ENCODE data around the gene SCUBE3. TPM values are rescaled to one million over a fixed set of nuclear protein-coding genes. Genes with fewer than 3 reads are reported as not detected.

SCUBE3 gene
- total and polyA plus RNA-seq, 9 of the 15 experiments (the other 6 are each of a cell fraction or from before 2014, with no cell fraction given), result 0.01 to 0.11 TPM; not detected in 7

GRCh38 chr6:35297601-35298481, 84.1 kb downstream of the SCUBE3 start, which contains the start of gene DEF6 (continued):
- peak; percentile 100 for TF ChIP-seq ETV1 (tag; conservative IDR thresholded peaks at IDR 0.05; ENCODE audit: low read depth)
- no peak for TF ChIP-seq ZNF507 (tag; conservative IDR thresholded peaks at IDR 0.05)
- no peak for TF ChIP-seq NELFE (IDR thresholded peaks at IDR 0.05; ENCODE audit: insufficient read depth, insufficient read length)
- no peak for TF ChIP-seq CBX1 (IDR thresholded peaks at IDR 0.05; ENCODE audit: low read depth)
- no peak for TF ChIP-seq KLF6 (CRISPR knock-in tag; IDR thresholded peaks at IDR 0.05; ENCODE audit: borderline replicate concordance)
- peak; percentile 79; the same call in 1 of the 2 replicates for TF ChIP-seq MYNN (IDR thresholded peaks at IDR 0.05)
- TF ChIP-seq MYNN (CRISPR knock-in tag; IDR thresholded peaks at IDR 0.05), result no peak
- TF ChIP-seq NCOR1 (IDR thresholded peaks at IDR 0.05), result no peak; the same call in 1 of the 2 replicates
- TF ChIP-seq CGGBP1 (CRISPR knock-in tag; IDR thresholded peaks at IDR 0.05), result no peak; the same call in 1 of the 2 replicates
- peak; percentile 18 for TF ChIP-seq POU5F1 (IDR thresholded peaks at IDR 0.05; ENCODE audit: borderline replicate concordance, low read depth, low read length, partially characterized antibody)
- peak; percentile 95 for TF ChIP-seq ETS1 (conservative IDR thresholded peaks at IDR 0.05; ENCODE audit: control insufficient read depth, low read depth, low read length)
- TF ChIP-seq MYBL2 (IDR thresholded peaks at IDR 0.05; ENCODE audit: low read depth), result 0 out of 2 replicates have a peak, but pooled peaks have one; percentile 15
- no peak for TF ChIP-seq MYBL2 (CRISPR knock-in tag; IDR thresholded peaks at IDR 0.05; ENCODE audit: borderline replicate concordance)
- no peak for TF ChIP-seq TEAD2 (tag; IDR thresholded peaks at IDR 0.05)
- TF ChIP-seq SLC30A9 (CRISPR knock-in tag; IDR thresholded peaks at IDR 0.05), result no peak
- TF ChIP-seq OTX1 (CRISPR knock-in tag; IDR thresholded peaks at IDR 0.05), result no peak
- no peak for TF ChIP-seq FOXO4 (CRISPR knock-in tag; IDR thresholded peaks at IDR 0.05)
- no peak for TF ChIP-seq TEAD4 (IDR thresholded peaks at IDR 0.05; ENCODE audit: low read length)
- TF ChIP-seq TEAD4 (CRISPR knock-in tag; IDR thresholded peaks at IDR 0.05; ENCODE audit: borderline replicate concordance), result no peak
- TF ChIP-seq STAT6 (CRISPR knock-in tag; IDR thresholded peaks at IDR 0.05), result peak; percentile 53; the same call in 1 of the 2 replicates
- no peak for TF ChIP-seq ZNF655 (CRISPR knock-in tag; IDR thresholded peaks at IDR 0.05)
- peak; percentile 66 for TF ChIP-seq SPI1 (IDR thresholded peaks at IDR 0.05; ENCODE audit: borderline replicate concordance, low read depth, low read length)
